Measurements from ENCODE around the gene FADD.

Gene FADD

DNA sequence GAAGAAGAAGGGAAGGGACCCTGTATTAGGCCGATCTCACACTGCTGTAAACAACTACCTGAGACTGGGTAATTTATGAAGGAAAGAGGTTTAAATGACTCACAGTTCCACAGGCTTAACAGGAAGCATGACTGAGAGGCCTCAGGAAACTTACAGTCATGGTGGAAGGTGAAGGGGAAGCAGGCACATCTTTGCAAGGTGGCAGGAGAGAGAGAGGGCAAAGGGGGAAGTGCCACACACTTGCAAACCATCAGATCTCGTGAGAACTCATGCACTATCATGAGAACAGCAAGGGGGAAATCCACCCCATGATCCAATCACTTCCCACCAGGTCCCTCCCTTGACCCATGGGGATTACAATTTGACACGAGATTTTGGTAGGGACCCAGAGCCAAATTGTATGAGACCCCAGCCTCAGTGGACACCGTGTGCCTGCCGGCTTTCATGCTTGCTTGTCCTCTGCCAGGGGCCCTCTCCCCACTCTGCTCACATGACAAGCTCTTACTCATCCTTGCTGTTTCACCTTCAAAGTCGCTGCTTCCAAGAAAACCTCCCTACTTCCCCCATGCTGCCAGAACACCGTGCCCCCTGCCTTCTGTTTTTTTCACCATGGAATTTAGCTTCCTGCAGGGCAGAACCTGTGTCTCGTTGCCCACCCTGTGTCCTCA, 44.1 kb downstream of the FADD start:
- TF ChIP-seq, protein P1, sequence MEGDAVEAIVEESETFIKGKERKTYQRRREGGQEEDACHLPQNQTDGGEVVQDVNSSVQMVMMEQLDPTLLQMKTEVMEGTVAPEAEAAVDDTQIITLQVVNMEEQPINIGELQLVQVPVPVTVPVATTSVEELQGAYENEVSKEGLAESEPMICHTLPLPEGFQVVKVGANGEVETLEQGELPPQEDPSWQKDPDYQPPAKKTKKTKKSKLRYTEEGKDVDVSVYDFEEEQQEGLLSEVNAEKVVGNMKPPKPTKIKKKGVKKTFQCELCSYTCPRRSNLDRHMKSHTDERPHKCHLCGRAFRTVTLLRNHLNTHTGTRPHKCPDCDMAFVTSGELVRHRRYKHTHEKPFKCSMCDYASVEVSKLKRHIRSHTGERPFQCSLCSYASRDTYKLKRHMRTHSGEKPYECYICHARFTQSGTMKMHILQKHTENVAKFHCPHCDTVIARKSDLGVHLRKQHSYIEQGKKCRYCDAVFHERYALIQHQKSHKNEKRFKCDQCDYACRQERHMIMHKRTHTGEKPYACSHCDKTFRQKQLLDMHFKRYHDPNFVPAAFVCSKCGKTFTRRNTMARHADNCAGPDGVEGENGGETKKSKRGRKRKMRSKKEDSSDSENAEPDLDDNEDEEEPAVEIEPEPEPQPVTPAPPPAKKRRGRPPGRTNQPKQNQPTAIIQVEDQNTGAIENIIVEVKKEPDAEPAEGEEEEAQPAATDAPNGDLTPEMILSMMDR (IDR thresholded peaks at IDR 0.05; ENCODE audit: low read depth, low read length): no peak
- Histone ChIP-seq H3K36me3 (no peaks in the 10 kb centered on the region), H3K27ac (no peak overlapping the region), H3K9me3 (ENCODE audit: severe bottlenecking) (no peaks in the 10 kb centered on the region), H3K4me3 (ENCODE audit: low read depth, low read length) (no peak overlapping the region), H3K27me3 (ENCODE audit: insufficient read depth, low read depth, severe bottlenecking) (no peaks in the 10 kb centered on the region)
- DNase-seq: no peak

- H3K36me3 ChIP-seq: no peaks in the 10 kb centered on the region
- no peak overlapping the region for H3K27ac ChIP-seq
- TF ChIP-seq, protein P1 (IDR thresholded peaks at IDR 0.05; ENCODE audit: low read depth, low read length): no peak
- no peak for DNase-seq
- H3K9me3 ChIP-seq (ENCODE audit: severe bottlenecking): no peaks in the 10 kb centered on the region
- H3K4me3 ChIP-seq (ENCODE audit: low read depth, low read length): no peak overlapping the region
- H3K27me3 ChIP-seq (ENCODE audit: insufficient read depth, low read depth, severe bottlenecking): no peaks in the 10 kb centered on the region
Observed at GRCh38 chr11:70247710-70248072, 44.6 kb downstream of the FADD start.

- H3K4me3 ChIP-seq (ENCODE audit: low read depth, low read length): no peak overlapping the region
- H3K27ac ChIP-seq: no peak overlapping the region
- peak; percentile 26 for DNase-seq
- no peaks in the 10 kb centered on the region for H3K27me3 ChIP-seq (ENCODE audit: insufficient read depth, low read depth, severe bottlenecking)
- TF ChIP-seq, protein P1 (IDR thresholded peaks at IDR 0.05; ENCODE audit: low read depth, low read length): 0 out of 2 replicates have a peak, but pooled peaks have one; percentile 9
- H3K9me3 ChIP-seq (ENCODE audit: severe bottlenecking): no peaks in the 10 kb centered on the region
- H3K36me3 ChIP-seq: no peaks in the 10 kb centered on the region
Observed at GRCh38 chr11:70250876-70251658, 48.0 kb downstream of the FADD start.

- TF ChIP-seq, protein P1 (IDR thresholded peaks at IDR 0.05; ENCODE audit: low read depth, low read length): no peak
- Histone ChIP-seq H3K27ac (no peak overlapping the region), H3K36me3 (no peaks in the 10 kb centered on the region), H3K27me3 (ENCODE audit: insufficient read depth, low read depth, severe bottlenecking) (no peaks in the 10 kb centered on the region), H3K9me3 (ENCODE audit: severe bottlenecking) (no peaks in the 10 kb centered on the region), H3K4me3 (ENCODE audit: low read depth, low read length) (no peak overlapping the region)
- DNase-seq: no peak
Observed at GRCh38 chr11:70251659-70252321, 48.7 kb downstream of the FADD start.

GRCh38 chr11:70252844-70253243, 49.7 kb downstream of the FADD start:
- Histone ChIP-seq H3K9me3 (ENCODE audit: severe bottlenecking) (no peaks in the 10 kb centered on the region), H3K27me3 (ENCODE audit: insufficient read depth, low read depth, severe bottlenecking) (no peaks in the 10 kb centered on the region), H3K27ac (no peak overlapping the region), H3K4me3 (ENCODE audit: low read depth, low read length) (no peak overlapping the region), H3K36me3 (no peaks in the 10 kb centered on the region)
- TF ChIP-seq, protein P1 (IDR thresholded peaks at IDR 0.05; ENCODE audit: low read depth, low read length): no peak
- no peak for DNase-seq
